Hepatic stellate cell (primary cell): ENCODE measurements around the gene EFCAB11.
A peak's percentile ranks its signal among the peaks of the same experiment; 100 is the strongest.

Source experiments
- DNase-seq: peaks from one replicate; pipeline ENCODE4 v3.0.0; 2011; ENCODE audit warnings: low spot score

EFCAB11 gene, protein sequence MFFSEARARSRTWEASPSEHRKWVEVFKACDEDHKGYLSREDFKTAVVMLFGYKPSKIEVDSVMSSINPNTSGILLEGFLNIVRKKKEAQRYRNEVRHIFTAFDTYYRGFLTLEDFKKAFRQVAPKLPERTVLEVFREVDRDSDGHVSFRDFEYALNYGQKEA

DNA sequence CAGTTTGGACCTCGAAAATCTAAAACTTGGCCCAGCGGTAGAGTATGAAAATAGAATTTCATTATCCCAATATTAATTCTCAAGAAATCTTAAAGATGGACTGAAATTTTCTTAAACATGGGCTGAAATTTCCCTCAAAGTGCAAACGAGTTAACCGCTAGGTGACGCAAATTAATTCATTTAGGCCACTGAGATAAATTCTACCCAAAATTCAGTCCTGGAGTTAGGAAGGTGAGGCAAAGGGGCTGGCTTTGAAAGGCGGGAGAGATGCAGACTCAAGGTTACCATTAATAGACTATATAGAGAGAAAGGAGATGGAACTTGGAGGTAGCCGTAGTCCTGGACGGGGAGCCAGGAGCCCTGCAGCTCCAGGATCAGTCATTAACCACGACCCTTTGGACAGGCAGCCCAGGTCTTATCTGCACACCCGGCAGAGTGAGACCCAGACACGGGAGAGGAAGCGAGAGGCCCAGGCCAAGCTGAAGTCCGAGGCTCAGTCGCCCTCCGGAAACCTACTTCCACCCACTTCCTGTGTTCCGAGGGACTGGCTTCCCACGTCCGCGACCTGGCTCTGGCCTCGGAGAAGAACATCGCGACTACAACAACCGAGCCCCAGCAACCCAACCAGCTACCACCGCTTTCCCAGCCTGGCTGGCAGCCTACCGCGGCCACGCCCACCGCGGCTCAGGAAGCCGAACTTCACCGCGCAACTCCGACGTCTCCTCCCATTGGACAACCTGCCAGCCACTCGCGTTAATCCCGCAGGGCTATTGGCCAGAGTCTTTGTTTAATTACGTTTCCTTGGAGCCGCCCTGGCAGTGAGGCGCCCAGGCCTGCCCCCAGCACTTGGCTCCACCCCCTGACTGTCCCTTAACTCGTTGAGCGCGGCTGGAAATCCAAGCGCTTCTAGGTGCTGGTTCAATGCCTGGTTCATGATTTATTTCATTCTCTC lies at the start of gene EFCAB11:
Gene EFCAB11, minus strand, starts transcription at position 661 of the 952 bp plus-strand sequence. Its CDS starts 70 bp downstream, at position 591.
- DNase-seq = peak; percentile 93

DNA sequence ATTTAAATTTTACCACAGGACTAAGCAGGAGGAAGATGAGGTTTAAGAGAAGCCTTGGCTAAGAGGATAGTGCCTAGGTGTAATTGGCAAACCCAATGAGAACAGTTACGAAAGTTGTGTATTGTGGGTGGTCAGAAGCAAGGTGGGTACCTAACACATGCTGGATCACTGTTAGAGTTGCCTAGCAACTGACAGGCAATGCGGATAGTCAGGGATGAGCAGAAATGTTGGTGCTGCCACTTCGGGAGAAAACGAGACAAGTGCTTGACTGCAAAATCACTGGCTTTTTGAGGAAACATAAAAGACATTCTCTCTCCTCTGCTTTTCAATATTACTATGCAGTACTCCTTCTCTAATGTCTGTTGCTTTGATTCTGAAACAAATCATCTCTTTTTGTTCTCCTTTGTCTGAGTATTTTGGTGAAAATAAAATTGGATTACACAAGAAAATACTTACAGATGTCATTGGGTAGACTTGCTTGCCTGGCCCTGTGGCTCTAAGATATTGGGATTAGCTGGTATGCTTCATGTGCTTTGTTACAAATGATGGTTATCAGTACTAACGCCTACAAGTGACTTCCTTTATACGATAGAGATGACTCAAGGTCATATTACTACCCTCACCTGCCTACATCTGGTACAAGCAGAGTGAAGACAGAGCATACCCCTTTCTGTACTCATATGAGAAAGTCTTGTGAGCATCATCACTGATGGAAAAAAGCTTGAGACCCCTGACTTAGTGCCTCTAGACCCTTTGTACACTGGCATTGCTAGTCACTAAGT lies 49.2 kb upstream of the EFCAB11 start:
- DNase-seq = no peak

DNA sequence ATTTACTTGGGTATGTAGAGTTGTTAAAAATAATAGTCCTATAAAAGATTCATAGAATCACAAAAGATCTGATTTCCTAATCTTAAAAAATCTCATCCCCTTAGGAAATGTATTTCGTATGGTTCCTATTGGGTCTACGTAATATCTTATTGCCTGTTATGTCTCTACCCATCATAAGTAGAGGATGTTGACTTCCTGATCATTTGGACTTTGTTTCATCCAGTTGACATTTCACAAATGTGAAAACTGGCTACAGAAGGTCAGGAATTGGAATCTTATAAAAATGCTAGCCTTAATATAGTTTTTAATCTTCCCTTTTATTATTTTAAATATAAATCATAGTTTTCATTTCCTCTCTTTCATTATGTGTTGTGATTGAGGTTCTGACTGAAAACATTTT lies 46.4 kb upstream of the EFCAB11 start:
- DNase-seq = no peak

DNA sequence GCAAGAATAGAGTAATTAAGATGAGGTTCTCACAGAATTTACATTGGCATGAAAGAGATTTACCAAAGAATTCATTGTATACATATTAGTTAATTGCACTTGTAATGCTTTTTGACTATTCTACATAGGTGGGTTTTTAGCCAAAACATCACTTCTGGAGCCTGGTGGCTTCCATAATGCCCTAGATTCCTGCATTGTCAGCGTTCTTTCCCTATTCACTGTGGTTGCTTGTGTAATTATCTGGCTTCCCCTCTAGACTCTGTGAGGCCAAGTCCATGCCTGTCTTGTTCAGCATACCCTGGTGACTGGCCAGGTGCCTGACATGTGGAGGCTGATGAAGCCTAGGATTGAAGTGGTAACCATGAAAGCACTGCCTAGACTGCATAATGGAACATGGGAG lies 42.4 kb upstream of the EFCAB11 start:
- no peak for DNase-seq

DNA sequence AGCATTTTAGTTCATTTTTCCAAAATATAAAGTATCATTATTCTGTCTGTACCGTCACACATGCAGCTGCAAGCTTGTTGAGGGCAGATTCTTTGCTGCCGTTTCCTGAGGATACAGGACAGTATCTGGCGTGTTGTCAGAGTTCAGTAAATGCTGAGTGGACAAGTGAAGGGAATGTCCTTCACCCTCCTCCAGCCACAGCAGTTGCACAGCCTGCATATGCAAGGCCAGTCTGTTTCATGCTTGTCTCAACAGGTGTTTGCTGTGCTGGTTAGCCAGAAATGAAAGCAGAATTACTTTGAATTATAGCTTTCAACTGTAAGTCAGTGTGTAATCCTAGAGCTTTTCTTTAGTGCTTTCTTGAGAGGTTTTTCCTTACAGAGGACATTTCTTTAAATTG lies 37.7 kb upstream of the EFCAB11 start:
- no peak for DNase-seq

DNA sequence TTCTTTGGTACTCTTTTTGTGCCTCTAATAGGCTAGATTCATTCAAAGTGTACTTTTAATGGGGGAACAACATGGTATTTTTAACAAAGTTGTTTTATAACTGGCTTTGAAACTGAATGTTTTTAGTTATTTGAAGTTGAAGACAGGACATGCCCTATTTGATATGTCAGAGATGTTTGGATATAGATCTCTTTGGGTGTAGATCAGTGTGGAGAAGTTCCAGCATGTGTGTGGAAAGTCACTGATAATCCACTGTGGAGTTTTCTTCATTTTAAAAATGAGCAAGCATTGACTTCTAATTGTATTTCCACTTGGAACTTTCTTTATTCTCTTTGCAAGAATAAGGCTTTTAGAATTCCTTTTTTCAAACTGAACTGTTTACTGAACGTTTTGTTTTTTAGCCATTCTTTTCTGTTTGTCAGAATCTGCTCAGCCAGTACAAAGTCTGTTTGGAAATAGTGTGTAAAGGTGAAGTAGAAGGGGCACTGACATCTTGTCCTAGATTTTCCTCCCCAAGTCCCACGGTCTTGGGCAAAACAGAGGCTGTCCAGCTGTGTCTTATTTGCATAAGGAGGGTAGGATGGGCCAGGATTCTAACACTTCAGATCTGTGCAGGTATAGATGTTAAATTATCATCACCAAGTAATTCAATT lies 36.2 kb upstream of the EFCAB11 start:
- DNase-seq = no peak

DNA sequence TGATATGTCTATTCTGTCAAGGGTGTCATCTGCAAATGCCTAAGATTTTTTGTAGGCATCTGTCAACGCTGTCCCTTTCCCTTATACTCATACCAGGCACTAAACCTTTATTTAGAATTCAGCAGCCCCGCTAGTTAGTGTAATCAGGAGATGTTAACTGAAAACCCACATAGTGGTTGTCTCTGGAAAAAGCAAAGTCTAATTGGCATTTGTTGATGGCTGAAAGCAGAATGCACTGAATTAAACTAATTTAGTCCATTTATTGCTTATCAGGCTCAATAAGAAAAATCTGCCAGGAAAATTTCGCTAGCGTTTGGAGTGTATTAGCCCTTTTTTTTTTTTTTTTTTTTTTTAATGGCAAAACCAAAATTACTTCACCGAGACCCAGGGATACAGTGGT lies 35.7 kb upstream of the EFCAB11 start:
- DNase-seq = no peak

DNA sequence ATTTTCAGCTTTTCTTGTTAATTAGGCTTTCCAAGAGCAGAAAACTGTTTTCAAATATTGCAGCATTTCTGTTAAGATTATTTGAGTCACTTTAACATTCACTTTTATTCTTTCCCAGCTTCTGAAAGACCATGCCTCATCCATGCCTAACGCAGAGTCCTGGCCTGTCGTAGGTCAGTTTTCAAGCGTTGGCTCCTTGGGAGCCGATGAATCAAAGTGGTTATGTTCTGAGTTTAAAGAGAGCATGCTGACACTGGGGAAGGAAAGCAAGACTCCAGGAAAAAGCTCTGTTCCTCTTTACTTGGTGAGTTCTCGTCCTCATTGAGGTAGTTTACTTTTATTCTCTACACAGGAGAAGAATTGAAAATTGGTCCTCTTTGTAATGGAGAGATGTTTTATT lies 34.3 kb upstream of the EFCAB11 start:
- no peak for DNase-seq

DNA sequence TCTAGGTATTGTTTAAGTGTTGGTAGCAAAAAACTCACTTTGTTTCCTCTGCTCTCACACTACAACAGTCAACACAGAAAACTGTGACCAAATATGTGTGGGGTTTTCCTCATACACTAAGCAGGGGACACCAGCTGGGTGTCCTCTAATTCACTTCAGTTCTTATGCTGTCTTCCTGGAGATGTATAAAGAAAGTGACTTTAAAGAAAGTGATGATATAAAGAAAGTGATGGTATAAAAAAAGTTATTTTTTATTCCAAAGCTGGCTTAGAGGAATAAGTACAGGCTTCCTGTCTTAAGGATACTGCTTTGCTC lies 32.6 kb upstream of the EFCAB11 start:
- DNase-seq = no peak

DNA sequence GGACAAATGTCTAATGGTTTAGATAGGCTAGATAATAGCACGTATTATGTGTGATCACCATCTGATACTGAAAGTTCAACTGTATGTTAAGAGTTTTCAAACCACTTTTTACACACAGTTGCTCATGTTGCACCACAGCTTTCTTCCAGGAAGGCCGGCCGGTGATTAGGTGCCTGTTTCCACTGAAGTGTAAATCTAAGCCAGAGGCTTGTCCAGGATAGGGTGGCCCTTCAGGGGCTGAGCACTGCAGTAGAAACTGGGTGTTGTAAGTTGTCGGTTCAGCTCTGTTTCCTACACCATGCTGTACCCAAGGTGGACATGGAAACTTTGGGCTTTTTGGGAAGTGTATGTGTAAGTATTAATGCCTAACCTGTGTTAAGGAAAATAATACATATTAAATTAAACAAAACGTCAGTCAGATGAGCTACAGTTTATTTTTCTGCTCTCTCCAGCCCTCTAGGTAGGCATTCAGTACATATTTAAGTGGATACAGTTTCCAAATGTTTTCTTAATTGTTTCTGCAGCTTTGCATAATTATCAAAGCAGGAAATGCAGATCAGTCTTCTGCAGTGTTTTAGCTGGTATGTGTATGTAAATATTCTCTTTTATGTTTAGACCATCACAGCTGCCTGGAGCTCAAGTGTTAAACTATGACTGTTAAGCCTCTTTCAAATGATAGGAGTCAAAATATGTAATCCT lies 32.1 kb upstream of the EFCAB11 start:
- DNase-seq = no peak

DNA sequence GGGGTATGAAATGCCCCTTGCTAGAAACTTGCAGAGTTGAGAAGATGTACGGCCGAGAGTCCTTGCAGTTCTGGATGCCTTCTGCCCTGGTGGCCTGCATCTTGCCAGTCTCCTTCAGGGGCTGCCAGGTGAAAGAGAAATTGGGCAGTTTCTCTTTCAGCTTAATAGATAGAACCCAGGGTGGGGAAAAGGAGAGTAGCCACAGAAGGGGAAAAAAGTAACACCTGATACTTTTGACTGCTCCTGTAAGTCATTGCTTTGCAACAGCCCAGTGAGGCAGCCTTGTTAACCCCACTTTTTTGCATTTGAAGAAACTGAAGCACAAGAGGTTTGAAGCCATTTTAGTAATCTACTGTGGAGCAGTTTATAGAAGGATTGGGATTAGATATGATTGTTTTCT lies 28.8 kb upstream of the EFCAB11 start:
- DNase-seq = no peak

DNA sequence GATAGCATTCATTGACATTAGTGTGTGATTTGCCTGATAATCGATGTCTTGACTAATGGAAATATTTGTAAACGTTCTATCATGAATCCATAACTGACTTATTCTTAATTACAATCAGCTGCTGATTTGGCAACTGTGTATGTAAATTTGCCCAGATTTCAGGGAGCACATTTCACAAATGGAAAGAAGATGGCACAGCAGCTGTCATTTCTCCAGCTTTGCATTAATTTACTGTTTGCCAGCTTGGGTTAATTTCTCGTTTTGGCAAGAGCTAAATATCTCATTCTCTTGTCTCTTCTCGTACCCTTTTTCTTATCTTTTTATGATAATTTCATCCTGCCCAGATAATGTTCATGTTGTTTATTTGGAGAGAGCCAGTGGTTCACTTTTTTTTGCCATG lies 24.1 kb upstream of the EFCAB11 start:
- DNase-seq = no peak

DNA sequence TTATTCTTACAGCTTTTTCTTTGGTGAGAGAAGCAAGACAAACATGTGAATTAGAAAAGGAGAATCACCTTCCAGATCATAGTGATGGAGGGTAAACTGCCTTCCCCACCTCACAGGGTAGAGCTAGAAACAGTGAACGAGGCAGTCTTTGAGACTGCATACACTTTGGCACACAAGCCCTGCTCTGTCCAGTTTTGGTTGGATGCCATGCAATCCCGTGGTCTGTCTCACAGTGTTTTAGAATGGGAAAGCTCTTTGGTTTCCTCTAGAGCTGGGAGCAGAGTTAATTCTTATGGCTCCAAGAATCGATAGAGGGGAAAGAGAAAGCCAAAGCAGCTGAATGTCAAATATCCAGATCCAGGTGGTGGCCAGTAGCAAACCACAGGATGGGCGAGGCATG lies 23.1 kb upstream of the EFCAB11 start:
- no peak for DNase-seq

DNA sequence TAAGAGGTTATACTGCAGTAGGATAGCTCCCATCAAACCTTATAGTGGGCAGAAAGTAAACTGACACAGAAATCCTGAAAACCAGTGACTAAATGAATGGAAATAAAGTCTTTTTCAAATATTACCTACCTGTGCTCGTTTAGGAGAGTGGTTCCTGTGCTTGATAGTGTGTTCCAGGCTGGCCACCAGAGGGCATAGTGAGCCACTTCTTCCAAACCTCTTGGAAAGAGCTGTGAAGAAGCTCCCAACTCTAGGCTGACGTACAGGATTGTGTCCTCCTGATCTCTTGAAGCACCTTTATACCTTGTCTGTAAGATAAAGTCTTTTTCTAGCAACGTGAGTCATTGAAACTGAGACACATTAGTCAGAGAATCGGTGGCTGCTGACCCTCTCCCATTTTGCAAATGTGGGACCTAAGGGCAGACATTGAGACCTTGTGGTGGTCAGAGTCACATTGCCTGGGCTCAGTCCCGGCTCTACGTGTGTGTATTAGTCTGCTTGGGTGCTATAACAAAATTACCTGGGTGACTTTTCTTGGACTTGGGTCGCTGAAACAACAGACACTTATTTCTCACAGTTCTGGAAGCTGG lies 18.8 kb upstream of the EFCAB11 start:
- peak; percentile 69 for DNase-seq

DNA sequence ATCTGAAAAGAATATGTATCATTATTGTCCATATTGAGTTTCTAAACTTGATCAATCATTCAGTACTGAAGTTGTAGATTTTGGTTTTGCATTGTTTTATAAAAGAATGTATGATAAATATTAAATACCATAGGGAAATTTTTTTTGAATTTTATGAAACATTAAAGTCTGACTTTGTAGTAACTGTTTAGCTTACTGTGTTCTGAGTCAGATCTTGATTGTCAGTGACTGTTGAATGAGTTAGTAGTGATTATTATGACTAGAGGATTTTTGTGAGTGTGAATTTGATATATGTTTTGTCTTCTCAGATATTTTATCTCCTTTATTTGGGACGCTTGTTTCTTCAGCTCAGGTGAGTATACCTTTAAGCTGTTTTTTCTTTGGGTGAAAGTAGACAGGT lies 11.3 kb upstream of the EFCAB11 start:
- peak; percentile 23 for DNase-seq

DNA sequence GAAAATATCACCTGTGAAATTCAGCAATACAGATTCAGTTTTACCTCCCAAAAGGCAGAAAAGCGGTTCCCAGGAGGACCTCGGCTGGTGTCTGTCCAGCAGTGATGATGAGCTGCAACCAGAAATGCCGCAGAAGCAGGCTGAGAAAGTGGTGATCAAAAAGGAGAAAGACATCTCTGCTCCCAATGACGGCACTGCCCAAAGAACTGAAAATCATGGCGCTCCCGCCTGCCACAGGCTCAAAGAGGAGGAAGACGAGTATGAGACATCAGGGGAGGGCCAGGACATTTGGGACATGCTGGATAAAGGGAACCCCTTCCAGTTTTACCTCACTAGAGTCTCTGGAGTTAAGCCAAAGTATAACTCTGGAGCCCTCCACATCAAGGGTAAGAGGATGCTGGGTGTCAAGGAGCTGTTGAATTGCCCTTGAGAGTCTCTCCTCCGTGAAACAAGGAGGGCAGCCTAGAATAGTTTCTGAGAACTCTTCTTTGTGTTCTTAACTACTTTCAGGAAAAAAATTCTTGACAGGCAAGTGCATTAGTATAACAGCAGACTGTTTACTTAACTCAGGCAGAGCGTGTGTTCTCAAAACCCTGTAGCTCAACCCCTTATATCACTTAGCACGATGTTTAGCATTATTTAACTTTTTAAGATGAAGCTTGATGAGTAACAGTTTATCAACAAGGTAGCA lies 8.9 kb upstream of the EFCAB11 start:
- no peak for DNase-seq

DNA sequence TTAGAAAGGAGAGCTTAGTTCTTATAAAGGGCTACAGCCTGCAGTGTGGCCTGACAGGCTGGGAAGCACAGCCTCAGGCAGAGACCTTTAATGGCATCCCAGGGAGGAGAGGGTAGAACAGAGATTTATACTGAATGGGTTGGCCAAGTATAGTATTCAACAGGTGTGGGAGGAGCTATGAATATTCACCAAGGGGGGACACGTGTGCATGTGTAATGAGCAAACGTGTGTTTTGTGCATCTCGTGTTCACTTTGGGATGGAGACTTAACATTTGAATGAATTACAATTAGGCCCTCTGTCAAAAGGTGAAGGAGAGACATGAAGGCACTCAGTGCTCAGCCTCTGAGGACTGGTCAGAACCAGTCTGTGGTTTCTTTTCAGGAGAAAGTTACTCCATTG lies 6.4 kb upstream of the EFCAB11 start:
- no peak for DNase-seq

DNA sequence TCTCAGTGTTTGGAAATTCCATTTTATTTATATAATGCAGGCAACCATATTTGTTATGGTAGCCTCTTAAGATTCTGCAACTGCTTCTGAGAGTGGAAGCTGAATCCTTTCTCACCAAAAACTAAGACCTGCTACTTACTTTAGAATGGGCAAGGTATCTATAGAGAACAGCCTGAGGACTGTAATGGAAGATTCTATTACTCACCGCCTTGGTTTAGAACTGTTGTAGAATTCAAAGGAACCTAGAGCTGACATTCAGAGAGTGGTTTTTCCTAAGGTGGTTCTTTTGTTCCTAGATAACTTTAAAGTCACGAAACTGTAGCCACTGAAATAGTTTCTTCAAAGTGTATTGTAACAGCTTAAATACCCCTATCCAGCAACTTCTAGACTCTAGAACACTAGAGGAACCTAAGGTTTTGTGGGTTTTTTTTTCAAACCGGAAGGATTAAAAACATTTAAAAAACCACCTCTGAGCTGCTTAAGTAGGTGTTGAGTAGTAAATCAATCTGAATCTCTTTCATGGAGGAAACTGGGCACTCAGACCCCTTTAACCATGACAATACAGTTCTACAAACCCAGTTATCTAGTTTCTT lies 5.4 kb upstream of the EFCAB11 start:
- no peak for DNase-seq

DNA sequence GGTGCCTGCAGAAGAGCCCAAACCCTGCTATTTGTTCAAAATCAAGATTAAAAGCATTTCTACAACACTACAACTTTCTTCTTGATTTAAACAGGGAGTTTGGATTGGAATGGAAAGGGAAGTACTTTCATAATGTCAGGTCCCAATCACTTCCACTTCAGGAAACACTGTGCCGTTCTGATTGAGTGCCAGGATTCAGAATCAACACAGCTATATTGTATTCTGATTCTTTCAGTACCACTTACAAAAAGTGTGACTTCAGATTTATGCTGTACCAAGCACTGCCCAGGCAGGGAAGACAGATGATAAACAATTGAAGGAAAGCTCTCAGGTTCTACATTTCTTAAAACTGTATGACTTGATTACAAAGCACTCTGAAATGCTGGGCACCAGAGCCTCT lies 4.4 kb upstream of the EFCAB11 start:
- no peak for DNase-seq

DNA sequence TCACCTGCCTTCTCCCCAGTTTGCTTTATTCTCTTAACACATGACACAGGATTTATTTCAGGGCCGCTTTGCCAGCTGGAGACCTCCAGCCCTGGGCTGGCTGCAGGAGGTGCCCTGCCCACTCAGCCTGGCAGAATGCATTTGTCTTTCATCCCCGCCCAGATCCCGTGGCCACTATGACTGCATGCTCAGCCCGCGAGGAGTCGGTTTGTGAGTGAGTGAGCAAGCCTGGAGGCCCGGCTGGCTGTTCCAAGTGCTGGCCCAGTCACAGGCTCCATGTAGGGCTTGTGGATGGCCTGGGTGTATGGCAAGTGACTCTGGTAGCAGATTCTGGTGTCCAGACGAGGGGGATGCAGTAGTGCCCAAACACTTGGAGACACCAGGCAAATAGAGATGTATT lies 3.3 kb upstream of the EFCAB11 start:
- DNase-seq = no peak

DNA sequence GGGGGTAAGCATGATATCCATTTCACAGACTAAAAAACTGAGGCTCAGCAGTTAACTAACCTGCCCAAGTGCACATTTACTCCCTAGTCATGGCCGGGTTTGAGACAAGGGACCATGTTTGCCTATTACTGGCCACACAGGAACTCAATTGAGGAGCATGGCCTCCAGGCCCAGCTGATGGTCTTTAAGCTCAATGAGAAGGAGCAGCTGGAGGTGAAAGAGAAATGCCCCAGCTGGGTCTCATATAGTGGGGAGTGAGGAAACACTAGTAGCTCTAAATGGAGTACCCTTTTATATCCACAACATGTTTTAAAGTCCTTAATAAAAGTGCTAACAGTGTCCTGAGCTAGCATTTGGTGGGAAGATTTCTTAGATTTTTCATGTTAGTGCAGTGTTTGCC lies 2.8 kb upstream of the EFCAB11 start:
- DNase-seq = no peak
